Measurements from ENCODE around the gene AZU1. TPM values are rescaled to one million over a fixed set of nuclear protein-coding genes. Genes with fewer than 3 reads are reported as not detected.
"Not testable (repeated sequence)": the region's sequence is repeated elsewhere in the genome, so short reads cannot be mapped to it uniquely, and the experiment has no call there.

The AZU1 gene
- total RNA-seq, 1 donor from 2014 or later: 0.30 TPM

DNA sequence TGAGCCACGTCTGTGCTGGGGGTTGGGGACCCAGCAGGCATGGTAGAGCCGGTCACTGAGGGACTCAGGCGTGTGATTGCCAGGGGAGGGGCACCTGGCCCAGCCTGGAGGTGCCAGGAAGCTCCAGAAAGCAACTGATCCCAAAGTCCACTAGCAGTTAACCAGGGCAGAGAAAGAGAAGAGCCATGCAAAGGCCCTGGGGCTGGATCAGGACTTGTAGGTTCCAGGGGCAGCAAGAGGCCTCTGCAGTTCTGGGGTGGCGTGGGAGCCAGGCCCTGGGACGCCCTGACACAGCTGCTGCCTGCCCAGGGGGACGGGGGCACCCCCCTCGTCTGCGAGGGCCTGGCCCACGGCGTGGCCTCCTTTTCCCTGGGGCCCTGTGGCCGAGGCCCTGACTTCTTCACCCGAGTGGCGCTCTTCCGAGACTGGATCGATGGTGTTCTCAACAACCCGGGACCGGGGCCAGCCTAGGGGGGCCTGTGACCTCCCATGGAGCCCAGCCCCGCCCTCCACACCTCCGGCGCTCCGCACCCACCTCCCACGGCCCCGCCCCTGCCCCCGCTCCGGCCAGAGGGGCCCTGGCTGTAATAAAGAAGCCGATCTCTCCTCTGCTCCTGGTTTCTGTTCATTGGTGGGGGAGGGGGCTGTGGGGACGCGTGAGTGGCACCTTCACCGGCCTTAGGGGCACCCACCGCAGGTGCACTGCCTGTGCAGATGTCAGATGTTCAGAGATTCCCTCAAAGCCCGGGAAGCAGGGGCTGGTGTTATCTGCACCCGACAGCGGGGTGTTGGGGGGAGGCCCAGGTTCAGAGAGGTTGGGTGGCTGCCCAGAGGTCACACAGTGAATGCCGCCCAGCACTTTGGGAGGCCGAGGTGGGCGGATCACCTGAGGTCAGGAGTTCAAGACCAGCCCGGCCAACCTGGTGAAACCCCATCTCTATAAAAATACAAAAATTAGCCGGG is 4.1 kb downstream of the AZU1 start:
- Mint-ChIP-seq H3K4me3 (no peak overlapping the region), H3K27me3 (ENCODE audit: low read depth) (no peaks in the 10 kb centered on the region), H3K36me3 (ENCODE audit: low read depth) (no peaks in the 10 kb centered on the region), H3K4me1 (peaks cover 8% of the 10 kb centered on the region), H3K9me3 (no peaks in the 10 kb centered on the region), H3K27ac (ENCODE audit: unreplicated experiment) (no peak overlapping the region)
- DNase-seq (ENCODE audit: low read depth, low spot score): no peak
- TF ChIP-seq, protein P1, sequence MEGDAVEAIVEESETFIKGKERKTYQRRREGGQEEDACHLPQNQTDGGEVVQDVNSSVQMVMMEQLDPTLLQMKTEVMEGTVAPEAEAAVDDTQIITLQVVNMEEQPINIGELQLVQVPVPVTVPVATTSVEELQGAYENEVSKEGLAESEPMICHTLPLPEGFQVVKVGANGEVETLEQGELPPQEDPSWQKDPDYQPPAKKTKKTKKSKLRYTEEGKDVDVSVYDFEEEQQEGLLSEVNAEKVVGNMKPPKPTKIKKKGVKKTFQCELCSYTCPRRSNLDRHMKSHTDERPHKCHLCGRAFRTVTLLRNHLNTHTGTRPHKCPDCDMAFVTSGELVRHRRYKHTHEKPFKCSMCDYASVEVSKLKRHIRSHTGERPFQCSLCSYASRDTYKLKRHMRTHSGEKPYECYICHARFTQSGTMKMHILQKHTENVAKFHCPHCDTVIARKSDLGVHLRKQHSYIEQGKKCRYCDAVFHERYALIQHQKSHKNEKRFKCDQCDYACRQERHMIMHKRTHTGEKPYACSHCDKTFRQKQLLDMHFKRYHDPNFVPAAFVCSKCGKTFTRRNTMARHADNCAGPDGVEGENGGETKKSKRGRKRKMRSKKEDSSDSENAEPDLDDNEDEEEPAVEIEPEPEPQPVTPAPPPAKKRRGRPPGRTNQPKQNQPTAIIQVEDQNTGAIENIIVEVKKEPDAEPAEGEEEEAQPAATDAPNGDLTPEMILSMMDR (conservative IDR thresholded peaks at IDR 0.05): no peak

DNA sequence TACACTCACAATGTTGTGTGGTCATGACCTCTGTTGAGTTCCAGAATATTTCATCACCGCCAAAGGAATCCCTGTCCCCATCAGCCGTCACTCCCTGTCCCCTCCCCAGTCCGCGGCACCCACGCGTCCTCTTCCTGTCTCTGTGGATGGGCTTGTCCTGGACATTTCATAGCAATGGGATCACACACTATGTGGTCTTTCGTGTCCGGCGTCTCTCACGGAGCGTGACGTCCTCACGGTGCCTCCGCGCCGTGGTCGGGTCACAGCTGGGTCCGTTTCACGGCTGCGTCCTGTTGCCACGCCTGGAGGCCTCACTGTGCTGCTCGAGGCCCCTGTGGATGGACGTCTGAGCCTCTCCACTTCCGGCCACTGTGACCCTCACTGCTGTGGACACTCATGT is 6.6 kb downstream of the AZU1 start:
- DNase-seq (ENCODE audit: low read depth, low spot score): no peak
- Mint-ChIP-seq H3K36me3 (ENCODE audit: low read depth) (no peaks in the 10 kb centered on the region), H3K4me3 (no peak overlapping the region), H3K27me3 (ENCODE audit: low read depth) (peaks cover 2% of the 10 kb centered on the region), H3K4me1 (peaks cover 8% of the 10 kb centered on the region), H3K9me3 (no peaks in the 10 kb centered on the region), H3K27ac (ENCODE audit: unreplicated experiment) (no peak overlapping the region)
- TF ChIP-seq, protein P1 (conservative IDR thresholded peaks at IDR 0.05): no peak

DNA sequence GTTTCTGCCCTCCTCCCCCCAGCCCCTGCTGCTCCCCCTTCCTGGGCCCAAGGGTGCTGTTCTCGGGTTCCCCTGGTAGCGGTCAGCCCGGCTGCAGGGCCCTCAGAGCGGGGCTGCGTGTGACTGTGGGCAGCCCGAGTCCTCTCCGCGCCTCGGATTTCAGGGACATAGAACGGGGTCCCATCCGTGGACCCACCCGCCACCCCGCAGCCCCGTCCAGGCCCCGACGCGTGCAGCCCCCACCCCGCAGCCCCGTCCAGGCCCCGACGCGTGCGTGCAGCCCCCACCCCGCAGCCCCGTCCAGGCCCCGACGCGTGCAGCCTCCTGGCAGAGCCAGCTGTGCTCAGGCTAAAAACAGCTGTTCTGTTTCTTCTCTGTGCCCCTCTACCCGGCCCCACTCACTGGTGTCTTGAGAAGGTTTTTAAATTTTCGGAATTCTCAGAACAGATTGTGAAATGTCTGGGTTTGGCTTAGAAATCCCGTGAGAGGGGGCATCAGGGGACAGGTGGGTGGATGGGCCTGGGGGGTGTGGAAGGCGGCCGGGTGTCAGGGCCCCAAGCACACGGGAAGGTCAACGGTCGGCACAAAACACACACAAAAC is 7.7 kb downstream of the AZU1 start:
- H3K27me3 Mint-ChIP-seq (ENCODE audit: low read depth): peaks cover 5% of the 10 kb centered on the region
- no peaks in the 10 kb centered on the region for H3K36me3 Mint-ChIP-seq (ENCODE audit: low read depth)
- no peak overlapping the region for H3K4me3 Mint-ChIP-seq
- H3K27ac Mint-ChIP-seq (ENCODE audit: unreplicated experiment): peak overlapping the region; percentile 6
- peaks cover 8% of the 10 kb centered on the region for H3K4me1 Mint-ChIP-seq
- TF ChIP-seq, protein P1 (conservative IDR thresholded peaks at IDR 0.05): no peak
- no peak for DNase-seq (ENCODE audit: low read depth, low spot score)
- H3K9me3 Mint-ChIP-seq: no peaks in the 10 kb centered on the region

DNA sequence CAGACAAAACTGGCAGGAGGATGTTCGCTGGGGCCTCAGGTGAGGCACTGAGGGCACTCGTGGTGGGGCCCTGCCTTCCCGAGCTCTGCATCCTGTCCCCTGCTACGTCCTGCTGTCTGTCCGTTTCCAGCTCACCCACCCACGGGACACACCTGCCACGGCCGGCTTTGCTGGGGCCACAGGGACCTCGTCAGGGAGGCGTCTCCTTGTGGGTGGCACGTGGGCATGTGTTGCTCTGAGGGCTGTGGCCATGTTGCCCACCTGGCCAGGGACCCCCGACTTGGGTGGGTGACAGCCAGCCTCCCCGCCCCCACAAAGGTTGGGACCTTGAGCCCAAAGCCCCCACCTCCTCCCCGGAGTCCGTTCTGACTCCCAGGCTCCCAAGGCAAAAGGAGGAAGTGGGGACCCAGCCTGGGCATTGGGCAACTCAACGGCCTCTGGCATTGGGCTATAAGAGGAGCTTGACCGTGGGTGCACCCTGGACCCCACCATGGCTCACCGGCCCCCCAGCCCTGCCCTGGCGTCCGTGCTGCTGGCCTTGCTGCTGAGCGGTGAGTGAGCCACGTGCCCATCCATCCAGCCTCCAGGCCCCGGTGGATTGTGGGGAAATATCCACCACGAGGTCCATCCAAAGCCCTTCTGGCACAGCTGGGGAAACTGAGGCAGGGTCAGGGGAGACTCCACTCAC is 13.0 kb downstream of the AZU1 start, which contains the start of gene PRTN3:
PRTN3 (plus strand) TSS at position 481 of the 688 bp plus-strand sequence; CDS start at position 491, 10 bp downstream.
- H3K27ac Mint-ChIP-seq (ENCODE audit: unreplicated experiment): no peak within 1 kb of the TSS
- peak within 1 kb of the TSS; percentile 4 for H3K4me3 Mint-ChIP-seq

DNA sequence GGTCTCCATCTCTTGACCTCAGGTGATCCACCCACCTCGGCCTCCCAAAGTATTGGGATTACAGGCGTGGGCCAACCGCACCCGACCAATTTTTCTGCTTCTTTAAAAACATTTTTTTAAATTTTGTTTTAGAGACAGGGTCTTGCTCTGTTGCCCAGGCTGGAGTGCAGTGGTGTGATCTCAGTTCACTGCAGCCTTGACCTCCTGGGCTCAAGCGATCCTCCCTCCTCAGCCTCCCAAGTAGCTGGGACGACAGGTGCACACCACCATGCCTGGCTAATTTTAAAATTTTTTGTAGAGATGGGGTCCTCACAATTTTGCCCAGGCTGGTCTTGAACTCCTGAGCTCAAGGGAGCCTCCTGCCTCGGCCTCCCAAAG is 15.2 kb downstream of the AZU1 start:
- not testable (repeated sequence) for H3K9me3 Mint-ChIP-seq; H3K4me1 Mint-ChIP-seq; H3K36me3 Mint-ChIP-seq (ENCODE audit: low read depth); H3K27ac Mint-ChIP-seq (ENCODE audit: unreplicated experiment); H3K4me3 Mint-ChIP-seq; DNase-seq (ENCODE audit: low read depth, low spot score)
- H3K27me3 Mint-ChIP-seq (ENCODE audit: low read depth): peaks cover 58% of the 10 kb centered on the region

More for the DNA sequence above, 13.0 kb downstream of the AZU1 start, which contains the start of gene PRTN3:
- peaks cover 12% of the 10 kb centered on the region for H3K4me1 Mint-ChIP-seq
- no peaks in the 10 kb centered on the region for H3K9me3 Mint-ChIP-seq
- no peaks in the 10 kb centered on the region for H3K36me3 Mint-ChIP-seq (ENCODE audit: low read depth)
- peaks cover 43% of the 10 kb centered on the region for H3K27me3 Mint-ChIP-seq (ENCODE audit: low read depth)
- TF ChIP-seq, protein P1 (conservative IDR thresholded peaks at IDR 0.05): no peak
- no peak for DNase-seq (ENCODE audit: low read depth, low spot score)

Measured in neural crest cell (in vitro differentiated cells).